GM19351 (cell line): ENCODE measurements around the gene TDRD15.
"Not testable (repeated sequence)": the region's sequence is repeated elsewhere in the genome, so short reads cannot be mapped to it uniquely, and the experiment has no call there.

ENCODE experiments used
- ATAC-seq: cut with Tn5 transposase; IDR thresholded peaks from one replicate; pipeline ENCODE4 v1.9.1; 2021; ENCODE audit warnings: mild to moderate bottlenecking, moderate library complexity; ENCODE audit not compliant: unreplicated experiment

TDRD15 gene

DNA sequence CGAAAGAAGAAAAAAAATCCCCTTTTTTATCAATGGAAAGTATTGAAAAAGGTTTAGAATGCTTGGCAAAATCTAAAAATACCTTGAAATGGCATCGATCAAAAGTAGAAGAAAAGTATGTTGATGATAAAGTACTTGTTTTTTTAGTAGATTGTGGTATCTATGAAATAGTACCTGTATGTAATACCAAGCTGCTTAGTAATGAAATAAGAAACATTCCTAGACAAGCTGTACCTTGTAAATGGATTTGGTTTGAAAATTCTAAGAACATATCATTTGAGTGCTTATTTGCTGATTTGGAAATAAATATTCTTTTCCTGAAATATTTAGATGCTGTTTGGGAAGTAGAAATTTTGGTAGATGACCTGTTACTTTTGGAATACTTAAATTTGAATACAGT is 18.4 kb downstream of the TDRD15 start:
- no peak for ATAC-seq

- ATAC-seq, result no peak
Observed at GRCh38 chr2:21146638-21147037, 22.9 kb downstream of the TDRD15 start.

DNA sequence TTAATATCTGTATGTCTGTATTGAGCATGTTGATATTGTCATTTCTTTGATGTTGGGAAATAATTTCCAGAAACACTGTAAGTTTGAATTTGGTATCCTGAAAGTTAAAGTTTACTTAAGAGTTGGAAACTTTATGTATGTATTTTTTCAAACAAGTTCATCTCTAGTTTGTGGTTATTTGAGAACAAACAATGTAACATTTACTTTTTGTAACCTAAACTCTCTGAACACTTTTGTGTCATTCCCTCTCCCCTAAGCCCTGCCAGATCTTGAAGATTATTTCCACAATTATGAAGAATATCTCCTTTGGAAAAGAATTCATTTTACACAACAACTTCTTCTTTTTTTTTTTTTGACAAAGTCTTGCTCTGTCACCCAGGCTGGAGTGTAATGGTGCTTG is 24.9 kb downstream of the TDRD15 start:
- ATAC-seq, result no peak

- not testable (repeated sequence) for ATAC-seq
Observed at GRCh38 chr2:21151234-21151633, 27.5 kb downstream of the TDRD15 start.

DNA sequence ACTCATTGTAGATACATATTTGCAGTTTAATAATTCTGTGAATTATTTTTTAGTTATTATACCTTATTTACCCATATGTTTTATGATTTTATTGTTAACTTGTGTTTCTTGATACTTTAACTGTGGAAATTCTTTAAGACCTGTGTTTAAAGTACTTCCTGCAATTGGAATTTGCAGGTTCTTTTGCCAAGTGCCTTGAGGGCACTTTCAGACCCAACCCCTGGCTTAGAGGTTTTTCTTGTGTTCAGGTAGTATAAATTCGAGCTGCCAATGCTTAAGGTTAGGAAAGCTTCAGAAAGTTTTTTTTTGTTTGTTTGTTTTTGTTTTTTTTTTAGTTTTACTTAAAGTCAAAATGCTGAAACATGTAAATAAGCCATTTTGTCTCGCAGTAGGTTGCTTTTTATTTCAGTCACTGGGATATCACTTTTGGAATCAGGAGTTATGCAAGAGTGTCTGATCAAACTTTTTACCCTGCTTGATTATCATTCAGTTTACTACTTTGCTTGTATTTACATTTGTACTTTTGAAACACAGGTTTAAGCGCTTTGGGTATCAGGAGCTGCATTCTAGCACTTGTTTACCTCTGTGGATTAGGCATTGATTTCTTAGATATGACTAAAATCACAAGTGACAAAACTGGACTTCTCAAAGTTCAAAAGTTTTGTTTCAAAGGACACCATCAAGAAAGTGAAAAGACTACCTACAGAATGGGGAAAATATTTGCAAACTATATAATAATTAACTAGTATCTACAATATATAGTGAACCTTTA is 31.8 kb downstream of the TDRD15 start:
- no peak for ATAC-seq

- ATAC-seq, result no peak
Observed at GRCh38 chr2:21161122-21161521, 37.4 kb downstream of the TDRD15 start.

DNA sequence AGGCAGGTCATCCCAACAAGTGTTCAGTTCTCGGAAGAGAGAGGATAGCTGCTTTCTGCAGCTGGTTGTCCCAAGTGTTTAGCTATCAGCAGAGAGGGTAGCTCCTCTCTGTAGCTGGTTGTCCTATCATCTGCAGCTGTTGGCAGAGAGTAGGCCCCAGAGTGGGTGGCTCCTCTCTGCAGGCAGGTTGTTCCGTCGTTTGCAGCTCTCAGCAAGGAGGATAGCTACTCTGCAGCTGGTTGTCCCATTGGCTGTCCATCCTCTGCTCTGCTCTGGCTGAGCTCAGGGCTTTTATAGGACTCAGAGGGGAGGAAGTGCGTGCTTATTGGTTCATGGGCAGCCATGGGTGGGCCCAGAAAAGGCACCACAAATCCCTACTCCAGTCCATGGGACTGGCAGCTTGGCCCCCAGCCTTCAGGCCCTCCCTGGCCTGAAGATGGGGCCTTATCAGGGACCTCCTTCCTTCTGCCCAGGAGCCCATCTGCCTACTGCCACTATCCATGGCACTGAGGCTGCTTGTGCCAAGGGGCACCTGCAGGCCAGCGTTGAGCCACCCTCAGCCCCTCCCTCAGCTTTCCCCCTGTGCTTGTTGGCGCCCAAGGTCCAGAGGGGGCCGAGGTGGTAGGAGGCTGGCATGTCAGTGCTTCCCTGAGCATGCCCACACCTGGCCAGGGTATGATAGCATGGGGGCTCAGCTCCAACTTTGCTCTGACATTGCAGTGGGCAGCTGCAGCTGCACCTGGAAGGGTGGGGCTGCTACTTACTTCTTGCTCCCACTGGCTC is 38.3 kb downstream of the TDRD15 start:
- ATAC-seq, result no peak

GRCh38 chr2:21162615-21162878 is 38.8 kb downstream of the TDRD15 start:
- no peak for ATAC-seq

DNA sequence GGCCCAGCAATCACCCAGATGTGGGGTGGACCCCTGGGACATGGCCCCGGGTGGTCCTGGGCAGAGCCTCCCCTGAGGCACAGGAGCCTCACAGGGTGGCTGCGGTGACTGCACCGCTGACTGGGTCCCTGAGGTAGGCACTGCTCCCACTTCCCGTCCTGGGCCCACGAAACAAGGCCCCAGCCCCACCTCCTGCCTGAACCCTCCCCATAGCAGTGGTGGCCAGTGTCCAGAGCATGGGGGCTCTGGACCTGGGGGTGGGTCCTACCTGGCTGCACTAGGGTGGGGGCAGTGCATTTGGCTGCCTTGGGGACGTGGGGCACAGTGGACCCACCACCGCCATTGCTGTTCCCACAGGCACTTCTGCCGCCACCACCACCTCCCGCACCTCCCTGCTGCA is 39.4 kb downstream of the TDRD15 start:
- no peak for ATAC-seq

GRCh38 chr2:21165350-21165749 is 41.6 kb downstream of the TDRD15 start:
- ATAC-seq, result no peak

GRCh38 chr2:21175895-21176646 is 52.3 kb downstream of the TDRD15 start:
- ATAC-seq, result no peak

- ATAC-seq, result no peak
Observed at GRCh38 chr2:21181957-21182356, 58.2 kb downstream of the TDRD15 start.

DNA sequence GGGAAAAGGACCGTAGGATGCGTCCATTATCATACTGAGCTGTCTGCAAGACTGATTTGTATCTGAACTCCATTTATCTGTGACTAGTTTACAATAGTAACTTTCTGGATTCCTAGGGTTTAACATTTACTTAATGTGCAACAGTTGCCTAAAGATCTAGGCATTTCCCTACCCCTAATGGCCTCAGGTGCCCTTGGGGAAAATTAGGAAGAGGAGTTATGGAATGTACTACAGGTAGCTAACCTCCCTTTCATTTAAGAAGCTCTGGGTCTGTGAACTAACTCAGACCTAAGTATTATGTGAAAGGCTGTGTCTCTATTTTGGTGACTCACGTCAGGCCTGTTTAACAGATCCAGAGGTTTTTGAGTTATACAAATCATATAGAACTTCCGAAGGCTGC is 59.5 kb downstream of the TDRD15 start:
- ATAC-seq, result no peak

DNA sequence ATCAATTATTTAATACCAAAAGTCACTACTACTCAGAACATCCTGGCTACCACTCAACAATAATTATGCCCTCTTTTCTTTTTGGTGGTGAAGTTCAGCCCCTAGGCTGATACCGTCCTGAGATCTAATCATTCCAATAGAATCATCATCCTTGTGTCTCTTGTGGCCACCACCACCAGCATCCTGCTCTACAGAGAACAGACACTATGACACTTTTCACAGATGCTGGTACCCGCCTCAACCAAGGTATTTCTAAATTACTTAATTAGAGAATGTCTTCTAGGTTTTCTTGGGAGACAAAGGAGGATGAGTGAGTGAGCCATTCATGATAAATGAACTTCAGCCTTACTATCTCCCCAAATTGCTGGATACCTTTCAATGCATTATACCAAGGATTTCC is 60.0 kb downstream of the TDRD15 start:
- ATAC-seq, result no peak

GRCh38 chr2:21191535-21191934 is 67.8 kb downstream of the TDRD15 start:
- no peak for ATAC-seq
